ENCODE data around the gene CHCHD6.

CHCHD6 gene

DNA sequence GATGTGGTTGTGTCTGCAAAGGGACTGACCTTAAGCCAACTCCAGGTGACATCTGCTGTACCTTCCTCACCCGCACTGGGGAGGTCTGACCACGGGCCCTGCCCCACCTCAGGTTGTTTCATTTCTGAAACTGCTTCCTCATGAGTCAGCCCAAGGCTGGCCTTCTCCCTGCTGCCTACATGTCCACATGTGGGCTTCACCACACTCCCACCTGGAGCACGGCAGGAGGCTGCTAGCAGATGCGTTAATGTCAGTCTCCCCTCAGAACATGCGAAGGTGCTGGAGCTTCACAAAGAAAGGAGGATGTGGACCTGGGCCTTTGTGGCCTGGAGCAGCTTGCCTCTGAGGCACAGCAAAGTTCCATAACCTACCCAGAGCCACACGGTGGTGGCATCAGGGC lies 209.5 kb downstream of the CHCHD6 start:
- no peaks in the 10 kb centered on the region for H3K27me3 ChIP-seq (ENCODE audit: insufficient read depth, low read length)
- H2AFZ ChIP-seq (ENCODE audit: low read length, unreplicated experiment), result no peak overlapping the region
- H3K4me1 ChIP-seq (ENCODE audit: control insufficient read depth, insufficient read depth, low read length, unreplicated experiment), result peaks cover 39% of the 10 kb centered on the region
- no peak overlapping the region for H3K27ac ChIP-seq (ENCODE audit: low read depth, low read length)
- H3K4me3 ChIP-seq (ENCODE audit: low read depth, low read length), result no peak overlapping the region
- no peaks in the 10 kb centered on the region for H3K36me3 ChIP-seq (ENCODE audit: insufficient read depth, low read length)
- H3K79me2 ChIP-seq (ENCODE audit: control insufficient read depth, insufficient read depth, low read length, unreplicated experiment), result no peaks in the 10 kb centered on the region

DNA sequence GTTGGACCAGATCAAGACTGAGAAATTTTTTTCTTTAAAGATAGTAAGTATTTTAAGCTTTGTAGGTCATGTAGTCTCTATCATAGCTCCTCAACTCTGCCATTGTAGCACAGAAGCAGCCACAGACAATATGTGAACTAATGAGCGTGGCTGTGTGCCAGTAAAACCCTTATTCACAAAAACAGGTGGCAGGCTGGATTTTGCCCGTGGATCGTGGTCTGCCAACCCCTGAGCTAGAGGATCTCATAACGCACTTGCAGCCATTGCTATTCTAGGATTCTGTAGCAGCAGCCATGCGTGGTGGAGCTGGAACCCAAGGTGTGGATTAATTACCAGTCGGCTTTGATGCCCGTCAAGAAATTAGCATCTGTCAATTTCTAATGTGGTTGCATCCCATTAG lies 210.2 kb downstream of the CHCHD6 start:
- Histone ChIP-seq H3K4me1 (ENCODE audit: control insufficient read depth, insufficient read depth, low read length, unreplicated experiment) (peaks cover 32% of the 10 kb centered on the region), H3K4me3 (ENCODE audit: low read depth, low read length) (no peak overlapping the region), H3K27ac (ENCODE audit: low read depth, low read length) (no peak overlapping the region), H3K36me3 (ENCODE audit: insufficient read depth, low read length) (no peaks in the 10 kb centered on the region), H3K79me2 (ENCODE audit: control insufficient read depth, insufficient read depth, low read length, unreplicated experiment) (no peaks in the 10 kb centered on the region), H2AFZ (ENCODE audit: low read length, unreplicated experiment) (no peak overlapping the region), H3K27me3 (ENCODE audit: insufficient read depth, low read length) (no peaks in the 10 kb centered on the region)

DNA sequence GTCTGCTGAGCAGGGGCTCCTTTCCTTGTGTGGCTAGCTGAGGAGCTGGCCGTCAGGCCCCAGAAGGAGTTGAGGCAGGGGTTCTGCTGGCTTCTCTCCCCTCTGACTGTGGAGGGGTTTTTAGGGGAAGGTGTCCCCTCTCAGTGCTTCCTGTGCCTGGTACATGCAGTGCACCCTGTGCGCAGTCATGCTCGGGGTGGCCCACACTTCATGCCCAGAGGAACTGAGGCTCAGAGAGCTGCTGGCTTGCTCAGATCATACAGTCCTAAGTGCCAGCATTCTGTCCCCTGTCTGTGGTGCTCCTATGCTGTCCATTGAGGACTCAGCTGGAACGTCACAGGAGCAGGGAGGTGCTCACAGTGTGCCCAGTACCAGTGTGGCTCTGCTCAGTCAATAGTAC lies 211.0 kb downstream of the CHCHD6 start:
- Histone ChIP-seq H3K27me3 (ENCODE audit: insufficient read depth, low read length) (no peaks in the 10 kb centered on the region), H3K4me3 (ENCODE audit: low read depth, low read length) (no peak overlapping the region), H3K36me3 (ENCODE audit: insufficient read depth, low read length) (no peaks in the 10 kb centered on the region), H3K4me1 (ENCODE audit: control insufficient read depth, insufficient read depth, low read length, unreplicated experiment) (peaks cover 30% of the 10 kb centered on the region), H2AFZ (ENCODE audit: low read length, unreplicated experiment) (no peak overlapping the region), H3K27ac (ENCODE audit: low read depth, low read length) (no peak overlapping the region), H3K79me2 (ENCODE audit: control insufficient read depth, insufficient read depth, low read length, unreplicated experiment) (no peaks in the 10 kb centered on the region)

DNA sequence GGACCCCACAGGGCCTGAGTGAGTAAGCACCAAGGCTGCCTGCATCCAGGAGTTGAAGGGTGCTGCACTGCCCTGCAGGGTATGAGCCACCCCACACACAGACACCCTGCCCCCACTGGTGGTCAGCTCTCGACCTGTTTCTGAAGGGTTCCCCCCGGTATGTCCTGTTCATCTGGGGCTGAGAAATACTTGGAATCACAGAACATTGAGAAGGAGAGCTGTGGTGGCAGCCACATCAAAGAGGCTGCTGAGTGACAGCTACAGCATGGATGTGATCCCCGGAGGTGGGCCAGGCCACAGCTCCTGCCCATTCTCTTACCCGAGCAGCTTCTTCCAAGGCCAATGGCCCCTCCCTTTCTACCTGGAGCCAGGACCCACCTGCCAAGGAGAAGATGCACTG lies 212.5 kb downstream of the CHCHD6 start:
- no peaks in the 10 kb centered on the region for H3K27me3 ChIP-seq (ENCODE audit: insufficient read depth, low read length)
- no peak overlapping the region for H2AFZ ChIP-seq (ENCODE audit: low read length, unreplicated experiment)
- no peak overlapping the region for H3K27ac ChIP-seq (ENCODE audit: low read depth, low read length)
- no peaks in the 10 kb centered on the region for H3K79me2 ChIP-seq (ENCODE audit: control insufficient read depth, insufficient read depth, low read length, unreplicated experiment)
- peaks cover 16% of the 10 kb centered on the region for H3K4me1 ChIP-seq (ENCODE audit: control insufficient read depth, insufficient read depth, low read length, unreplicated experiment)
- H3K36me3 ChIP-seq (ENCODE audit: insufficient read depth, low read length), result no peaks in the 10 kb centered on the region
- no peak overlapping the region for H3K4me3 ChIP-seq (ENCODE audit: low read depth, low read length)

DNA sequence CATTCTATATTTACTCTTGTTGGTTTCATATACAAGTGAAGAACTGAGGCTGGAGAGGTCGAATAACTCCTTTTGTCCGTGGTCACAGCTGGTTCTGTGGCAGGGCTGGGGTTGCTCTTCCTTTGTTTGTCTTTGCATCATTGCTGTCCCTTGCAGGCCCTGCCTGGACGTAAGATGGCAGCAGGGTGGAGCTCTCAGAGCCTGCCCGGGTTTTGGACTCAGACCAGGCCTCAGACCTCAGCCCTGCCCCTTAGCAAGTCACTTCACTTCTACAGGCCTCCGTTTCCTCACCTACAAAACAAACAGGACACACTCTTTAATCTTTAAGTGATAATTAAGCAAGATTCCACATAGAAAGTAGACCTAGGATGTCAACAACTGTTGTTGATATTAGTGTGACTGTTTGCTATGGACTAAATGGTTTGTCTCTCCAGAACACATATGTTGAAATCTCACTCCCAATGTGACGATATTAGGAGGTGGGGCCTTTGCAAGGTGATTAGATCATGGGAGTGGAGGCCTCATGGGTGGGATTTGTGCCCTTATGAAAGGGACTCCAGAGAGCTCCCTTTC lies 213.3 kb downstream of the CHCHD6 start:
- H3K4me3 ChIP-seq (ENCODE audit: low read depth, low read length), result no peak overlapping the region
- no peaks in the 10 kb centered on the region for H3K79me2 ChIP-seq (ENCODE audit: control insufficient read depth, insufficient read depth, low read length, unreplicated experiment)
- no peak overlapping the region for H2AFZ ChIP-seq (ENCODE audit: low read length, unreplicated experiment)
- H3K36me3 ChIP-seq (ENCODE audit: insufficient read depth, low read length), result no peaks in the 10 kb centered on the region
- H3K27me3 ChIP-seq (ENCODE audit: insufficient read depth, low read length), result no peaks in the 10 kb centered on the region
- H3K27ac ChIP-seq (ENCODE audit: low read depth, low read length), result no peak overlapping the region
- H3K4me1 ChIP-seq (ENCODE audit: control insufficient read depth, insufficient read depth, low read length, unreplicated experiment), result peaks cover 8% of the 10 kb centered on the region

DNA sequence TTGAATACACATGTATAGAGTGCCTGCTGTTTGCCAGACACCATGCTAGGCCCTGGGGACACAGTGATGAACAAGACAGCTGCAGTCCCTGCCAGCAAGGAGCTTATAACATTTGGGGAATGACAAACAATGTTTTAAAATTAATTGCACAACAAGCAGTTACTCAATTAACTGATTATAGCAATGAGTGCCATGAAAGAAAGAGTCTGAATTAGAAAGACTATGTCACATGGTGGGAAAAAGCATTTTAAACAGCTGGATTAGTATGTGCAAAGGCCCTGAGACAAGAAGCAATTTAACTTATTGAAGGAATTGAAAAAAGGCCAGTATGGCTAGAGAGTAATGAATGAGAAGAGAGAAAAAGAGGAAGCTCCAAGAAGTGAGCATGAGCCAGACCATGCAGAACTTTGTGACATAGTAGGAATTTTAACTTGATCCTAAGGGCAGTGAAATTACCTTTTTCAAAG lies 214.3 kb downstream of the CHCHD6 start:
- Histone ChIP-seq H3K4me3 (ENCODE audit: low read depth, low read length) (no peak overlapping the region), H2AFZ (ENCODE audit: low read length, unreplicated experiment) (no peak overlapping the region), H3K36me3 (ENCODE audit: insufficient read depth, low read length) (no peaks in the 10 kb centered on the region), H3K27me3 (ENCODE audit: insufficient read depth, low read length) (no peaks in the 10 kb centered on the region), H3K27ac (ENCODE audit: low read depth, low read length) (no peak overlapping the region), H3K4me1 (ENCODE audit: control insufficient read depth, insufficient read depth, low read length, unreplicated experiment) (peaks cover 4% of the 10 kb centered on the region), H3K79me2 (ENCODE audit: control insufficient read depth, insufficient read depth, low read length, unreplicated experiment) (no peaks in the 10 kb centered on the region)

DNA sequence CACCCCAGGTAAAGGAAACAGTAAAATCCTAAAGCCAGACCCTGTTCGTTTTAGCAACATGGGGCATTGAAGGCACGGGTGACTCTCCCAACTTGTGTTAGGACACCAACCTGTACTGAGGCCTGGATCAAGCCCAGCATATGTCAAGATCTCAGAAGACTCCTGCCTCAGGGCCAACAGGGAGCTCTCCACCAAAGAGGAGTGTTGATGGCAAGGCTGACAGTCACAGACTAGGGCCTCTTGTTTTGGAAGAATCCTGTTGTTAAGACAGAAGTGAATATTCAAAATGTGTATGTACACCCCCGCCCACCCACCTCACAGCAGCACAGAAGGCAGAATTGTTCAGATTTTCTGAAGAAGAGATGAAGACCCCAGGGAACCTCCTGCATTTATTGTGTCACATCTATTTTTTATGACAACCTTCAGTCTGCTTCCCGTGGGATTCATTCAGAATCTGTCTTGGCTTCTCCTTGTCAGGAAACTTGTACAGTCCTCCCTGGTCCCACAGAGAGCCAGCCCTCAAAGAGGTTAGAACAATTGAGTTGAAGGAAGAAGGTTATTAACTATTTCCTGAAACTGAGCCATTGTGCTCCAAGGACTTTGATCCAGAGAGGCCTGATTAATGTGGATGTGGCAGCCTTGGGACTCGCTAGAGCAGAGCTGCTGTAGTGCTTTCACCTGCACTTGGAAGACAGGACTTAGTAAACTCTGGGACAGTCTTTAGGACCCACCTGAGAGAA lies 217.2 kb downstream of the CHCHD6 start:
- Histone ChIP-seq H3K4me1 (ENCODE audit: control insufficient read depth, insufficient read depth, low read length, unreplicated experiment) (peaks cover 20% of the 10 kb centered on the region), H3K27me3 (ENCODE audit: insufficient read depth, low read length) (no peaks in the 10 kb centered on the region), H3K4me3 (ENCODE audit: low read depth, low read length) (no peak overlapping the region), H2AFZ (ENCODE audit: low read length, unreplicated experiment) (no peak overlapping the region), H3K79me2 (ENCODE audit: control insufficient read depth, insufficient read depth, low read length, unreplicated experiment) (no peaks in the 10 kb centered on the region), H3K27ac (ENCODE audit: low read depth, low read length) (no peak overlapping the region), H3K36me3 (ENCODE audit: insufficient read depth, low read length) (no peaks in the 10 kb centered on the region)

DNA sequence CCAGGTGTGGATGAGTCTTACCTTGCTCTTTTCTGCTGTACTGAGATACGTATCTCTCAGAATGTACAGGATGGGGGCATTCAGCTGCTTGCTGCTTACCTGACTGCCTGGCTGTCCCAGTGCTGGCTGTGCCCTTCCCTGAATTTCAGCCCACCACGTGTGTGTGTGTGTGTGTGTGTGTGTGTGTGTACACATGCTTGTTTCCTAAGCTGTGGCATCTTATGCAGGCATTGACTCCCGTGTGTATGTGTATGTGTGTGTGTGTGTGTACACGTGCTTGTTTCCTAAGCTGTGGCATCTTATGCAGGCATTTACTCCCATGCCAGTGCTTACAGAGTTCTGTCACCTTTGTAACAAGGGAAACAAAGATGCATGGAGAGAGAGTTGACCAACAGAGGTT lies 218.4 kb downstream of the CHCHD6 start:
- H3K4me1 ChIP-seq (ENCODE audit: control insufficient read depth, insufficient read depth, low read length, unreplicated experiment), result peaks cover 31% of the 10 kb centered on the region
- no peaks in the 10 kb centered on the region for H3K79me2 ChIP-seq (ENCODE audit: control insufficient read depth, insufficient read depth, low read length, unreplicated experiment)
- no peak overlapping the region for H2AFZ ChIP-seq (ENCODE audit: low read length, unreplicated experiment)
- H3K27ac ChIP-seq (ENCODE audit: low read depth, low read length), result no peak overlapping the region
- no peaks in the 10 kb centered on the region for H3K27me3 ChIP-seq (ENCODE audit: insufficient read depth, low read length)
- H3K4me3 ChIP-seq (ENCODE audit: low read depth, low read length), result no peak overlapping the region
- no peaks in the 10 kb centered on the region for H3K36me3 ChIP-seq (ENCODE audit: insufficient read depth, low read length)

DNA sequence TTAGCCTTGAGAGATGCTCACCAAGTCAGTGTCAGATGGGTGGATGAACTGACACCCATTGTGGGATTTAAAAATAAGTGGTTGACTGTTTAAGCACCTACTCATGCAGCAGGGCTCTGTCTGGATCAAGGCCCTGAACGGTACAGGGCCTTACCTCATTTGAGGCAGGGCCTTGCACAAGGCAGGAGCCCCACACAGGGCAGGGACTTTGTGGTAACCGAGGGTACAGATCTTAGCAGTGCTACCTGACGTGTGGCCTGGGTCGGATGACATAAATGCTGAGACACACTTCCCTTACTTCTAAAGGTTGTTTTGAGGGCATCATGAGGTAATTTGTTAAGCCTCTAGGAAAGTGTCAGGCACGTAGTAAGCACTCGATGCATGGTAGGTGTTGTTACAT lies 219.4 kb downstream of the CHCHD6 start:
- Histone ChIP-seq H2AFZ (ENCODE audit: low read length, unreplicated experiment) (no peak overlapping the region), H3K79me2 (ENCODE audit: control insufficient read depth, insufficient read depth, low read length, unreplicated experiment) (no peaks in the 10 kb centered on the region), H3K27ac (ENCODE audit: low read depth, low read length) (no peak overlapping the region), H3K27me3 (ENCODE audit: insufficient read depth, low read length) (no peaks in the 10 kb centered on the region), H3K4me1 (ENCODE audit: control insufficient read depth, insufficient read depth, low read length, unreplicated experiment) (peaks cover 38% of the 10 kb centered on the region), H3K4me3 (ENCODE audit: low read depth, low read length) (no peak overlapping the region), H3K36me3 (ENCODE audit: insufficient read depth, low read length) (no peaks in the 10 kb centered on the region)

DNA sequence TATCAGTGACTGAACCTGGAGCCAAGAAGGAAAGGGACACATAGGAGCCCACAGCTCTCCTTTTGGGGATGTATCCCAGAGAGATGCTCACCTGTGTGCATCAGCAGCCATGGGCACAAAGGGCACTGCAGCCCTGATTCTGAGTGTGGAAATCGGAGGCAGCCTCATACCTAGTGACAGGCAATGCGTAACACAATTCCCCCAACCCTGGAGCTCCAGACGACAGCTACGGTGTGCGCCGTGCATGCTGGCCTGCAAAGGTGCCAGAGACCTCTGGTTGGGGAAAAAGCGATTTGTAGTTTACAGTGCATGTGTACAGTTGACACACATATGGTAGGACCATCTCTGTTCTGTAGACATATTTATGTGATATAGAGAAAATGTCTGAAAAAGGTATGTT lies 219.9 kb downstream of the CHCHD6 start:
- no peaks in the 10 kb centered on the region for H3K36me3 ChIP-seq (ENCODE audit: insufficient read depth, low read length)
- no peak overlapping the region for H3K27ac ChIP-seq (ENCODE audit: low read depth, low read length)
- no peaks in the 10 kb centered on the region for H3K27me3 ChIP-seq (ENCODE audit: insufficient read depth, low read length)
- H3K79me2 ChIP-seq (ENCODE audit: control insufficient read depth, insufficient read depth, low read length, unreplicated experiment), result no peaks in the 10 kb centered on the region
- H3K4me3 ChIP-seq (ENCODE audit: low read depth, low read length), result no peak overlapping the region
- H3K4me1 ChIP-seq (ENCODE audit: control insufficient read depth, insufficient read depth, low read length, unreplicated experiment), result peaks cover 38% of the 10 kb centered on the region
- H2AFZ ChIP-seq (ENCODE audit: low read length, unreplicated experiment), result no peak overlapping the region

DNA sequence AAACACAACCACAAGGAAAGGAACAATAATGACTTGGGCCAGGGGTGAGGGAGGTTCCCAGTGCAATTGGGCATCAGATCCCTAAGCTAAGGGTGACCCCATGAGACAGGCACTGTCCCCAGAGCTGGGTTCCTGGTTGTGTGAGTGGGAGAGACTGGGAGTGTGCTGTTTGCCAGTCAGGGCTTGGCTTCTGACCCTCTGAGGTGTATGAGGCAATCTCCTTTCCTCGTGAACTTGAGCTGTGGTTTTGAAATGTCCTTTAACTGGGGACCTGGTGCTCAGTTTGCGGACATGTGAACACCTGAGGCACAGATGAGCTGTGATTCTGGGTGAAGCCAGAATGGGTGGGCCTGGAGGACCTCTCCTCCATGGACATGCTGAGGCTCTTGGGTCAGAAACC lies 220.4 kb downstream of the CHCHD6 start:
- no peaks in the 10 kb centered on the region for H3K27me3 ChIP-seq (ENCODE audit: insufficient read depth, low read length)
- no peak overlapping the region for H2AFZ ChIP-seq (ENCODE audit: low read length, unreplicated experiment)
- H3K79me2 ChIP-seq (ENCODE audit: control insufficient read depth, insufficient read depth, low read length, unreplicated experiment), result no peaks in the 10 kb centered on the region
- no peaks in the 10 kb centered on the region for H3K36me3 ChIP-seq (ENCODE audit: insufficient read depth, low read length)
- H3K4me3 ChIP-seq (ENCODE audit: low read depth, low read length), result no peak overlapping the region
- no peak overlapping the region for H3K27ac ChIP-seq (ENCODE audit: low read depth, low read length)
- peaks cover 38% of the 10 kb centered on the region for H3K4me1 ChIP-seq (ENCODE audit: control insufficient read depth, insufficient read depth, low read length, unreplicated experiment)

All from ACC112 (cell line).